Measurements from ENCODE around the gene DACT2. TPM values are rescaled to one million over a fixed set of nuclear protein-coding genes. Genes with fewer than 3 reads are reported as not detected.
"Not testable (repeated sequence)": the region's sequence is repeated elsewhere in the genome, so short reads cannot be mapped to it uniquely, and the experiment has no call there.

Gene DACT2
- total and polyA plus RNA-seq, 10 donors: 0.04 to 0.09 TPM; not detected in 8

- H3K27me3 ChIP-seq (replicated peaks in 1 of 7): peaks cover 0 to 10% (median 0%) of the 10 kb centered on the region in 7 donors
- peaks cover 0 to 20% (median 6%) of the 10 kb centered on the region in 8 donors for H3K9me3 ChIP-seq
- H3K27ac ChIP-seq: no peak overlapping the region
- DNase-seq: peak; percentile 51
- TF ChIP-seq POLR2AphosphoS5 (IDR thresholded peaks at IDR 0.05) (no peak), POLR2A (IDR thresholded peaks at IDR 0.05) (no peak), CTCF (IDR thresholded peaks at IDR 0.05 in 8 of 11, conservative IDR thresholded peaks at IDR 0.05 in 3 of 11) (no peak)
- no peaks in the 10 kb centered on the region for H3K36me3 ChIP-seq
- H3K4me3 ChIP-seq: no peak overlapping the region
- 88 to 94% (median 91%) methylated on average over 9 of the region's 9 CpGs for WGBS, 5 donors
- intact Hi-C loops (cut with DNase I; ENCODE audit: low total_unique reads): no loop called here
- H3K4me1 ChIP-seq: no peaks in the 10 kb centered on the region
Measured at GRCh38 chr6:168361766-168362165, 42.2 kb upstream of the DACT2 start.

- no peak for TF ChIP-seq POLR2A (IDR thresholded peaks at IDR 0.05)
- DNase-seq: no peak
- no peaks in the 10 kb centered on the region for H3K36me3 ChIP-seq
- peaks cover 0 to 15% (median 0%) of the 10 kb centered on the region in 7 donors for H3K27me3 ChIP-seq (replicated peaks in 1 of 7)
- no peak overlapping the region for H3K4me3 ChIP-seq
- intact Hi-C loops (cut with DNase I; ENCODE audit: low total_unique reads): no loop called here
- WGBS, 5 donors: 78 to 88% (median 83%) methylated on average over 14 of the region's 14 CpGs
- peaks cover 0 to 10% (median 6%) of the 10 kb centered on the region in 8 donors for H3K9me3 ChIP-seq
- no peaks in the 10 kb centered on the region for H3K4me1 ChIP-seq
- no peak overlapping the region for H3K27ac ChIP-seq
Measured at GRCh38 chr6:168359794-168360193, 40.2 kb upstream of the DACT2 start.

- TF ChIP-seq POLR2AphosphoS5 (IDR thresholded peaks at IDR 0.05): no peak
- peak; percentile 12 for DNase-seq
- H3K27ac ChIP-seq: no peak overlapping the region
- no peak overlapping the region for H3K4me3 ChIP-seq
- no peaks in the 10 kb centered on the region for H3K36me3 ChIP-seq
- WGBS, 5 donors: 85 to 92% (median 91%) methylated on average over 11 to 16 of the region's 20 CpGs
- peaks cover 0 to 10% (median 6%) of the 10 kb centered on the region in 8 donors for H3K9me3 ChIP-seq
- intact Hi-C loops (cut with DNase I; ENCODE audit: low total_unique reads): no loop called here
- H3K27me3 ChIP-seq (replicated peaks in 1 of 7): peaks cover 0 to 20% (median 0%) of the 10 kb centered on the region in 7 donors
- H3K4me1 ChIP-seq: no peaks in the 10 kb centered on the region
Measured at GRCh38 chr6:168358842-168359420, 39.4 kb upstream of the DACT2 start.

GRCh38 chr6:168356872-168357271 lies 37.3 kb upstream of the DACT2 start:
- Histone ChIP-seq H3K9me3 (peaks cover 0 to 14% (median 6%) of the 10 kb centered on the region in 8 donors), H3K27me3 (replicated peaks in 1 of 7) (peaks cover 0 to 19% (median 0%) of the 10 kb centered on the region in 7 donors)
- DNase-seq; H3K4me1 ChIP-seq; H3K27ac ChIP-seq; H3K4me3 ChIP-seq; intact Hi-C loops (cut with DNase I; ENCODE audit: low total_unique reads); H3K36me3 ChIP-seq: not testable (repeated sequence)
- 84 to 97% (median 91%) methylated on average over 6 to 14 of the region's 20 CpGs for WGBS, 5 donors

- H3K9me3 ChIP-seq: peaks cover 0 to 13% (median 0%) of the 10 kb centered on the region in 8 donors
- DNase-seq: no peak
- H3K4me1 ChIP-seq: no peaks in the 10 kb centered on the region
- no peak overlapping the region for H3K27ac ChIP-seq
- 48 to 69% (median 51%) methylated on average over 18 to 28 of the region's 28 CpGs for WGBS, 5 donors
- peaks cover 0 to 16% (median 0%) of the 10 kb centered on the region in 7 donors for H3K27me3 ChIP-seq (replicated peaks in 1 of 7)
- intact Hi-C loops (cut with DNase I; ENCODE audit: low total_unique reads): no loop called here
- no peaks in the 10 kb centered on the region for H3K36me3 ChIP-seq
- TF ChIP-seq CTCF (IDR thresholded peaks at IDR 0.05 in 8 of 11, conservative IDR thresholded peaks at IDR 0.05 in 3 of 11) (peak in 7 of 11 experiments; percentile 24 to 56 (median 38)), POLR2AphosphoS5 (IDR thresholded peaks at IDR 0.05) (no peak), POLR2A (IDR thresholded peaks at IDR 0.05) (no peak)
- H3K4me3 ChIP-seq: no peak overlapping the region
Measured at GRCh38 chr6:168355716-168356522, 36.3 kb upstream of the DACT2 start.

Measured in spleen (tissue), 11 donors.